22Rv1 (cell line): ENCODE results near the gene ARMC2.
"Not testable (repeated sequence)": the region's sequence is repeated elsewhere in the genome, so short reads cannot be mapped to it uniquely, and the experiment has no call there.

ENCODE experiments used
- H3K27ac ChIP-seq: fragments of 450-650 bp; 2 replicates; pipeline ENCODE4 v1.5.1; 2017
- CTCF ChIP-seq: fragments of 450-650 bp; IDR thresholded peaks from 2 replicates; pipeline ENCODE4 v1.5.1; 2017; ENCODE audit warnings: mild to moderate bottlenecking
- ZFX ChIP-seq: fragments of 450-650 bp; IDR thresholded peaks from 2 replicates; pipeline ENCODE4 v1.6.1; 2017; ENCODE audit warnings: antibody characterized with exemption, borderline replicate concordance

The ARMC2 gene

DNA sequence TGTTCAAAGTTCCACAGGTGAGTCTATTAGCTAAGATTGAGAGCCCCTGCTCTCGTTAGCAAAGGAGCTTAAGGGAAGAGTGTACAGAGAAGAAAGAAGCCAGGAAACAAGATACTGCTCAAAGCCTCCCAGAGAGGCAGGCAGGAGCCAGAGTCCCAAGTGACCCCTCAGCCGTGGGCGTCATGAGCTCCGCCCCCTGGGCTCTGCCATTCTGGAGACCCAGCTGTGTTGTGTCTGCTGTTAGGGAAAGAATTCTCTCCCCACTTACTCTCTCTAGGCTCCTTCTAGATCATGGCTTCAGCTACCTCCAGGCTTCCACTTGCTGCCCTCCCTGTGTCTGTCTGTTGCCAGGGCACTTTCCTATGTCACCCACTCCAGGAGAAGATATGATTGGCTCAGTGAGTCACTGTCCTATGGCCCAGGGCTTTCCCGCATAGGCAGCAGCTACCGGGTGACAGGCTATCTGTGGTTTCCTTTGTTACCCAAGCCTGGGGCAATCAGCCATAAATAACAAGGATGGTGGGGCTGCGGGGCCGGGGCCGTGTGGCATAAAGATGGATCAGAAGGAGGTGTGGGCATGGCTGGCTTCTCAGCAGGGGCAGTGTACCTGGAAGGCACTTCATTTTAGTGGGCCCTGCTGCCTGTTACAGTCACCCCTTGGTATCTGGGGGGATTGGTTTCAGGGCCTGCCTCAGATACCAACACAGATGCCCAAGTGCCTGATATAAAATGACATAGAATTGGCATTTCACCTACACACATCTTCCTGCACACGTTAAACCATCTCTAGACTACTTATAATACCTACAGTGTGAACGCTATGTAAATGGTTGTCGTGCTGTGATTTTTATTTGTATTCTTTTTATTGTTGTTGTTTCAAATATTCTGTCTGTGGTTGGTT lies 118.9 kb downstream of the ARMC2 start:
- TF ChIP-seq ZFX (no peak), CTCF (no peak)
- no peak overlapping the region for H3K27ac ChIP-seq

DNA sequence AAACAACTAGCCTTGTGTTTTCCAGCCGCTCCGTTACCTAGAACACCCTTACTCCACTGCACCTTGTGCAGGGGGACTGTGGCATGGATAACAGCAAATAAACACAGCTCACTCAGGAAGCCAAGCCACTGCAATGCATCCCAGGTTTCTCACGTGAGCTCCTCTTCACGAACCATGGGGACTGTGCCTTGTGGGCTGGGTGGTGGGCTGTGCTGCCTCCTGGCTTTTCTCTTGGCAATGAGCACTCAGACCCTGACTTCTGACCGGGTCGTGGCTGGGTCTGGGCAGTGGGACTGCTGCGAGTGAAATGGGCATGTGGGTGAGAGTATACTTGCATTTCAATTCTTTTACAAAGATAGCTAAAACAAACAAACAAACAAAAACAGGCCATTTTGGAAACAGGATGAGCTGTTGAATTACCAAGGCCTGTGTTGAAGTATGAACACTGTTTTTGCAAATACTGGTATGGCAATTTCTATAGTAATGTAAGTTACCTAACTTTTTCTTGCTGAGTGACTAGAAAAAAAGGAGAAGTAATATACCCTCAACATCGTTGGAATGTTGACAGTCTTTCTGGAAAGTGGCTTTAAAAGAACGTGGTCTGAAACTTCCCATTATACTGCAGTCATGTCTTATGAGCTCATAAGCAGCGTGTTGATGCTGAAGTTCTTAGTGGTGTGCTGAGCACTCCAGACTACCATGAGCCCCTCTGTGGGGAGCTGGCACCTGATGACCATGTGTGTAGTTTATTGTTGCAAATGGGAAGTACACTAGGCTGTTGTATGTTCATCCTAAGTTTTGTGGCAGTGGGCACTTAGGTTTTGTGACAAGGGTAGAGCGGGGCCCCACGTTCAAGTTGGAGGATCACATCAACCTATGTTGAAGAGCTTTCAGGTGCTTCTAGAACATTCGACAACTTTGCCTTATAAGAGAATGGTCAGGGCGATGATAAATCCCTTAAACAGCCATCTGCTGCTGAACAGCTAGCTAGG lies 120.4 kb downstream of the ARMC2 start:
- no peak overlapping the region for H3K27ac ChIP-seq
- TF ChIP-seq ZFX (no peak), CTCF (no peak)

DNA sequence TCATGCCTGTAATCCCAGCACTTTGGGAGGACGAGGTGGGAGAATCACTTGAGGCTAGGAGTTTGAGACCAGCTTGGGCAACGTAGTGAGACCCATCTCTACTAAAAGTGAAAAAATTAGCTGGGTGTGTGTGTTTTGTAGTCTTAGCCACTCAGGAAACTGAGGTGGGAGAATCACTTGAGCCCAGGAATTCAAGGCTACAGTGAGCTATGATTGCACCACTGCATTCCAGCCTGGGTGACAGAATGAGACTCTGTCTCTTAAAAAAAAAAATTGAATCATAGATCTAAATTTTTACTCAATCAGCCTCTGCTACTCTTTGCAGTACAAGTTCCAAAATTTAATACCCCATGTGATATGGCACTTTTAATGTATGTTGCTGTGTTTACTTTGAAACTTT lies 121.6 kb downstream of the ARMC2 start:
- TF ChIP-seq CTCF, result no peak
- no peak for TF ChIP-seq ZFX
- no peak overlapping the region for H3K27ac ChIP-seq

DNA sequence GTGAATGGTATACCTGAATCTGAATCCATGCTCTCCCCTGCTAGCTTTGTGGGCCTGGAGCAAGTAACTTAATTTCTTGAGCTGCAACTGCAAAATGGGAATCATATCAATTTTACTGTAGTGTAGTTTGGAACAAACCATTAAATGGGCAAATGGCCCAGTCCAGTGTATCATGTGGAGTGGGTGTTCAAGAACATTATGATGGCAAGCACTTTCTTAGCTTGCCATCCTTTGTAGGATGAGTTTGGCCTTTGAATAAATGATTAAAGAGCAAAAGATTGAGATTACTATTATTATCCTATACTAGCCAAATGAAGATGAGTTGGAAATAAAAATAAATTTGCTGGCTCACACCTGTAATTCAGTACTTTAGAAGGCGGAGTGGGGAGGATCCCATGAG lies 126.0 kb downstream of the ARMC2 start:
- TF ChIP-seq ZFX (no peak), CTCF (no peak)

GRCh38 chr6:108978638-108979037 lies 130.4 kb downstream of the ARMC2 start:
- not testable (repeated sequence) for H3K27ac ChIP-seq

More for the DNA sequence above, 126.0 kb downstream of the ARMC2 start:
- H3K27ac ChIP-seq, result no peak overlapping the region

GRCh38 chr6:108982154-108983113 lies 134.2 kb downstream of the ARMC2 start:
- no peak for TF ChIP-seq ZFX
- TF ChIP-seq CTCF, result no peak
- H3K27ac ChIP-seq, result no peak overlapping the region

GRCh38 chr6:108983151-108983550 lies 134.9 kb downstream of the ARMC2 start:
- no peak for TF ChIP-seq ZFX
- TF ChIP-seq CTCF, result no peak
- H3K27ac ChIP-seq, result no peak overlapping the region
